Body of pancreas (tissue), 4 donors: ENCODE measurements around the gene OSBPL9.

ENCODE experiments used
- POLR2A ChIP-seq, 3 donors: fragments of 450-650 bp; IDR thresholded peaks; one replicate each; pipeline ENCODE4 v1.6.1; 2016; ENCODE audit warnings: antibody characterized with exemption in 3 of 3, mild to moderate bottlenecking in 2 of 3
- TF ChIP-seq, protein P1 (sequence below), 7 experiments: fragments of 450-650 bp in 4 of 7; fragments of 200-600 bp in 3 of 7; sonication (generic) in 3 of 7; IDR thresholded peaks; one replicate each; pipeline ENCODE4 v1.5.1; 2016 to 2019; ENCODE audit warnings: antibody characterized with exemption in 7 of 7

- TF ChIP-seq, protein P1, sequence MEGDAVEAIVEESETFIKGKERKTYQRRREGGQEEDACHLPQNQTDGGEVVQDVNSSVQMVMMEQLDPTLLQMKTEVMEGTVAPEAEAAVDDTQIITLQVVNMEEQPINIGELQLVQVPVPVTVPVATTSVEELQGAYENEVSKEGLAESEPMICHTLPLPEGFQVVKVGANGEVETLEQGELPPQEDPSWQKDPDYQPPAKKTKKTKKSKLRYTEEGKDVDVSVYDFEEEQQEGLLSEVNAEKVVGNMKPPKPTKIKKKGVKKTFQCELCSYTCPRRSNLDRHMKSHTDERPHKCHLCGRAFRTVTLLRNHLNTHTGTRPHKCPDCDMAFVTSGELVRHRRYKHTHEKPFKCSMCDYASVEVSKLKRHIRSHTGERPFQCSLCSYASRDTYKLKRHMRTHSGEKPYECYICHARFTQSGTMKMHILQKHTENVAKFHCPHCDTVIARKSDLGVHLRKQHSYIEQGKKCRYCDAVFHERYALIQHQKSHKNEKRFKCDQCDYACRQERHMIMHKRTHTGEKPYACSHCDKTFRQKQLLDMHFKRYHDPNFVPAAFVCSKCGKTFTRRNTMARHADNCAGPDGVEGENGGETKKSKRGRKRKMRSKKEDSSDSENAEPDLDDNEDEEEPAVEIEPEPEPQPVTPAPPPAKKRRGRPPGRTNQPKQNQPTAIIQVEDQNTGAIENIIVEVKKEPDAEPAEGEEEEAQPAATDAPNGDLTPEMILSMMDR (IDR thresholded peaks at IDR 0.05), result no peak
- no peak for TF ChIP-seq POLR2A (IDR thresholded peaks at IDR 0.05)
These were observed 33.4 kb upstream of the OSBPL9 start for GRCh38 chr1:51583532-51583931.
